B cell (primary cell): ENCODE measurements around the gene C1orf116. TPM values are rescaled to one million over a fixed set of nuclear protein-coding genes. Genes with fewer than 3 reads are reported as not detected.

Experiments used
- ATAC-seq: fragments of 200-7000 bp; cut with Tn5 transposase; one replicate; pipeline ENCODE4 v1.10.0; 2021; ENCODE audit warnings: low read depth, mild to moderate bottlenecking, moderate number of reproducible peaks, moderate library complexity
- CTCF ChIA-PET: fragments of 350-600 bp; sonication (Branson Sonifier 250); formaldehyde crosslinking; loops from one replicate; lab custom pipeline; 2021; ENCODE audit warnings: antibody characterized with exemption, inconsistent platforms; lab: Charles Lee
- POLR2A ChIA-PET: fragments of 350-600 bp; sonication (Branson Sonifier 250); formaldehyde crosslinking; loops from one replicate; lab custom pipeline; 2021; ENCODE audit warnings: antibody characterized with exemption; lab: Charles Lee
- DNase-seq: peaks from one replicate; pipeline ENCODE4 v3.0.0; 2013
- H2AFZ ChIP-seq: 2 replicates; pipeline ENCODE4 v1.6.1; 2012; ENCODE audit warnings: mild to moderate bottlenecking, low read depth, low read length; ENCODE audit not compliant: insufficient read depth, poor library complexity, severe bottlenecking
- H3K27ac ChIP-seq, 2 donors: 1 replicate in 1 of 2; 2 replicates in 1 of 2; pipeline ENCODE4 v1.5.1; 2012 to 2013; ENCODE audit warnings: low read length in 2 of 2, mild to moderate bottlenecking in 2 of 2, moderate library complexity in 1 of 2
- H3K27me3 ChIP-seq, 4 experiments: fragments of 200-600 bp in 1 of 4; sonication (generic) in 1 of 4; replicated peaks in 1 of 4; 1 replicate in 2 of 4; 2 replicates in 2 of 4; pipeline versions ENCODE4 v1.6.1 to v1.7.0; 2013 to 2016; ENCODE audit warnings: low read length in 3 of 4, mild to moderate bottlenecking in 2 of 4, mixed read lengths in 1 of 4, moderate library complexity in 1 of 4; ENCODE audit not compliant: insufficient read depth in 4 of 4, control insufficient read depth in 3 of 4; ENCODE audit errors: control extremely low read depth in 1 of 4
- H3K36me3 ChIP-seq, 2 experiments: replicated peaks in 1 of 2; 1 replicate in 1 of 2; 2 replicates in 1 of 2; pipeline versions ENCODE4 v1.6.1 to v1.7.1; 2013; ENCODE audit warnings: low read length in 1 of 2; ENCODE audit not compliant: insufficient read depth in 2 of 2, control insufficient read depth in 1 of 2; ENCODE audit errors: control extremely low read depth in 1 of 2, extremely low read depth in 1 of 2
- H3K4me1 ChIP-seq, 2 donors: fragments of 200-600 bp in 1 of 2; sonication (generic) in 1 of 2; 1 replicate in 1 of 2; 2 replicates in 1 of 2; pipeline versions ENCODE4 v1.5.1 to v1.6.1; 2013 to 2017; ENCODE audit warnings: low read length in 2 of 2; ENCODE audit not compliant: control insufficient read depth in 2 of 2, insufficient read depth in 2 of 2
- H3K4me2 ChIP-seq: replicated peaks from 2 replicates; pipeline ENCODE3; 2012; ENCODE audit warnings: mild to moderate bottlenecking, low read depth, low read length; ENCODE audit not compliant: poor library complexity, severe bottlenecking
- H3K4me3 ChIP-seq, 5 experiments: fragments of 200-600 bp in 1 of 5; sonication (generic) in 1 of 5; 1 replicate in 3 of 5; 2 replicates in 2 of 5; pipeline versions ENCODE4 v1.5.1 to v1.7.0; 2011 to 2016; ENCODE audit warnings: low read length in 4 of 5, mild to moderate bottlenecking in 4 of 5, low read depth in 2 of 5, control low read depth in 1 of 5, moderate library complexity in 1 of 5; ENCODE audit not compliant: insufficient read depth in 1 of 5; ENCODE audit errors: control extremely low read depth in 1 of 5, extremely low read depth in 1 of 5
- H3K79me2 ChIP-seq: fragments of 200-600 bp; sonication (generic); one replicate; pipeline ENCODE4 v1.6.0; 2016; ENCODE audit warnings: low read length; ENCODE audit not compliant: control insufficient read depth, insufficient read depth
- H3K9ac ChIP-seq: fragments of 200-600 bp; sonication (generic); 2 replicates; pipeline ENCODE4 v1.6.1; 2017; ENCODE audit warnings: mild to moderate bottlenecking, low read length, moderate library complexity
- H3K9me3 ChIP-seq, 3 donors: one replicate each; pipeline versions ENCODE4 v1.6.1 to v1.7.1; 2013; ENCODE audit warnings: low read length in 2 of 3; ENCODE audit not compliant: control insufficient read depth in 2 of 3, insufficient read depth in 1 of 3; ENCODE audit errors: control extremely low read depth in 1 of 3
- H4K20me1 ChIP-seq: 2 replicates; pipeline ENCODE4 v1.6.0; 2012; ENCODE audit warnings: mild to moderate bottlenecking, low read length; ENCODE audit not compliant: insufficient read depth, control insufficient read depth, poor library complexity, severe bottlenecking
- H3K27ac Mint-ChIP-seq: one replicate; pipeline ENCODE4 v1.8.0; 2021; ENCODE audit warnings: mixed read lengths
- H3K27me3 Mint-ChIP-seq: one replicate; pipeline ENCODE4 v1.8.0; 2021; ENCODE audit warnings: mixed read lengths
- H3K4me1 Mint-ChIP-seq: one replicate; pipeline ENCODE4 v1.8.0; 2021; ENCODE audit warnings: mixed read lengths
- H3K4me3 Mint-ChIP-seq: one replicate; pipeline ENCODE4 v1.8.0; 2021; ENCODE audit warnings: mixed read lengths
- H3K9me3 Mint-ChIP-seq: one replicate; pipeline ENCODE4 v1.8.0; 2022; ENCODE audit warnings: mixed read lengths; ENCODE audit not compliant: insufficient read depth
- CTCF ChIP-seq: fragments of 200-600 bp; IDR thresholded peaks from one replicate; pipeline ENCODE4 v1.8.0; 2022; ENCODE audit warnings: antibody characterized with exemption, mild to moderate bottlenecking
- EZH2 ChIP-seq: IDR thresholded peaks from 2 replicates; pipeline ENCODE4 v1.6.1; 2012; ENCODE audit warnings: borderline replicate concordance, low read depth, mild to moderate bottlenecking, moderate library complexity, low read length; ENCODE audit not compliant: insufficient read depth, poor library complexity, severe bottlenecking
- WGBS: methylation state at CpG from one replicate; pipeline ENCODE4 v1.1.5; 2013; ENCODE audit warnings: missing lambda C conversion rate; ENCODE audit not compliant: insufficient coverage; 5-methylcytosine and 5-hydroxymethylcytosine counted together
- intact Hi-C: fragments of 100-400 bp; cut with micrococcal nuclease; formaldehyde crosslinking; loops from one replicate; pipeline ENCODE4 v1.10.0; 2022
- polyA plus RNA-seq: library from polyadenylated mRNA; depleted of rRNA; stranded (reverse); fragments of >200 nt; gene quantifications from 2 replicates; pipeline ENCODE4 v1.2.3, GENCODE V29; 2012
- total RNA-seq, 2 donors: library from RNA; stranded (reverse); fragments of 120-200 nt in 1 of 2; gene quantifications; 1 replicate in 1 of 2; 2 replicates in 1 of 2; pipeline versions ENCODE4 v1.2.3 to v1.2.4, GENCODE V29; 2013 to 2022

Gene C1orf116
- total and polyA plus RNA-seq, 2 donors (not counting 1 experiment from before 2014, with no cell fraction given): 0.09 TPM; not detected in 1

- H3K9me3 Mint-ChIP-seq: no peaks in the 10 kb centered on the region
- CTCF ChIA-PET: interaction anchor here (0.6 to 8.4 kb wide), 7 partner anchors 11 to 454 kb away, joined by 3 to 77 read pairs (median 4); no protein-coding TSS in a partner anchor
- intact Hi-C loops: no loop called here
Measured at GRCh38 chr1:206970446-206970845, 62.1 kb downstream of the C1orf116 start, which contains the start of gene FCAMR. TSS of gene FCAMR (minus strand) at chr1:206970460. CDS start at chr1:206970125, 335 bp downstream.

More at GRCh38 chr1:206970446-206970845, 62.1 kb downstream of the C1orf116 start, which contains the start of gene FCAMR:
- Mint-ChIP-seq H3K4me3 (no peak within 1 kb of the TSS), H3K27ac (no peak within 1 kb of the TSS), H3K4me1 (peaks cover 14% of the 10 kb centered on the region), H3K27me3 (no peaks in the 10 kb centered on the region)
- Histone ChIP-seq H2AFZ (no peak within 1 kb of the TSS), H4K20me1 (no peaks in the 10 kb centered on the region), H3K79me2 (no peaks in the 10 kb centered on the region), H3K4me3 (no peak within 1 kb of the TSS), H3K4me1 (peaks cover 8 to 11% of the 10 kb centered on the region in 2 donors), H3K27ac (no peak within 1 kb of the TSS), H3K9me3 (no peaks in the 10 kb centered on the region), H3K27me3 (peaks cover 0 to 7% (median 0%) of the 10 kb centered on the region in 4 experiments), H3K9ac (no peak within 1 kb of the TSS), H3K36me3 (no peaks in the 10 kb centered on the region), H3K4me2 (no peak within 1 kb of the TSS)
- POLR2A ChIA-PET: no interaction called here
- ATAC-seq (no peak), DNase-seq (no peak)
- WGBS: 78% methylated on average over 1 of the region's 2 CpGs
- TF ChIP-seq EZH2 (no peak), CTCF (no peak)
